Activated naive CD4-positive, alpha-beta T cell treated with anti-CD3 and anti-CD28 coated beads, Interleukin-2, amount 50 U/mL, for 24 hours (primary cell): Measurements from ENCODE around the gene TFDP2.
A peak's percentile ranks its signal among the peaks of the same experiment; 100 is the strongest.
"Not testable (repeated sequence)": the region's sequence is repeated elsewhere in the genome, so short reads cannot be mapped to it uniquely, and the experiment has no call there.

Experiments
- H3K27ac Mint-ChIP-seq: one replicate; pipeline ENCODE4 v1.8.0; 2021; ENCODE audit warnings: mild to moderate bottlenecking, mixed read lengths
- H3K27me3 Mint-ChIP-seq: one replicate; pipeline ENCODE4 v1.8.0; 2021; ENCODE audit warnings: mixed read lengths
- H3K36me3 Mint-ChIP-seq: one replicate; pipeline ENCODE4 v1.8.0; 2021; ENCODE audit warnings: mixed read lengths
- H3K4me1 Mint-ChIP-seq: one replicate; pipeline ENCODE4 v1.8.0; 2021; ENCODE audit warnings: mixed read lengths
- H3K4me3 Mint-ChIP-seq: one replicate; pipeline ENCODE4 v1.8.0; 2021; ENCODE audit warnings: mild to moderate bottlenecking, mixed read lengths
- H3K9me3 Mint-ChIP-seq: one replicate; pipeline ENCODE4 v1.8.0; 2021; ENCODE audit warnings: mixed read lengths

Gene TFDP2

GRCh38 chr3:142098964-142099363 lies 50.4 kb downstream of the TFDP2 start:
- Mint-ChIP-seq H3K27ac (no peak overlapping the region), H3K27me3 (no peaks in the 10 kb centered on the region), H3K4me1 (no peaks in the 10 kb centered on the region), H3K36me3 (peaks cover 15% of the 10 kb centered on the region), H3K4me3 (no peak overlapping the region), H3K9me3 (no peaks in the 10 kb centered on the region)

GRCh38 chr3:142097099-142097843 lies 52.1 kb downstream of the TFDP2 start:
- H3K36me3 Mint-ChIP-seq: peaks cover 12% of the 10 kb centered on the region
- no peak overlapping the region for H3K4me3 Mint-ChIP-seq
- H3K4me1 Mint-ChIP-seq: no peaks in the 10 kb centered on the region
- H3K27me3 Mint-ChIP-seq: no peaks in the 10 kb centered on the region
- H3K27ac Mint-ChIP-seq: no peak overlapping the region
- no peaks in the 10 kb centered on the region for H3K9me3 Mint-ChIP-seq

- Mint-ChIP-seq H3K27me3 (no peaks in the 10 kb centered on the region), H3K27ac (no peak overlapping the region), H3K36me3 (peaks cover 10% of the 10 kb centered on the region), H3K4me1 (no peaks in the 10 kb centered on the region), H3K4me3 (no peak overlapping the region), H3K9me3 (no peaks in the 10 kb centered on the region)
Observed at GRCh38 chr3:142095841-142096240, 53.5 kb downstream of the TFDP2 start.

GRCh38 chr3:142088925-142089324 lies 60.4 kb downstream of the TFDP2 start:
- peaks cover 10% of the 10 kb centered on the region for H3K36me3 Mint-ChIP-seq
- not testable (repeated sequence) for H3K9me3 Mint-ChIP-seq, H3K4me1 Mint-ChIP-seq, H3K4me3 Mint-ChIP-seq, H3K27me3 Mint-ChIP-seq
- H3K27ac Mint-ChIP-seq: peak overlapping the region; percentile 23

GRCh38 chr3:142088522-142088921 lies 60.8 kb downstream of the TFDP2 start:
- no peaks in the 10 kb centered on the region for H3K27me3 Mint-ChIP-seq
- H3K4me1 Mint-ChIP-seq: no peaks in the 10 kb centered on the region
- H3K27ac Mint-ChIP-seq: no peak overlapping the region
- peaks cover 13% of the 10 kb centered on the region for H3K36me3 Mint-ChIP-seq
- peaks cover 10% of the 10 kb centered on the region for H3K9me3 Mint-ChIP-seq
- no peak overlapping the region for H3K4me3 Mint-ChIP-seq

GRCh38 chr3:142087676-142088075 lies 61.7 kb downstream of the TFDP2 start:
- H3K36me3 Mint-ChIP-seq: peaks cover 15% of the 10 kb centered on the region
- H3K9me3 Mint-ChIP-seq: peaks cover 10% of the 10 kb centered on the region
- H3K4me1 Mint-ChIP-seq: no peaks in the 10 kb centered on the region
- no peaks in the 10 kb centered on the region for H3K27me3 Mint-ChIP-seq
- no peak overlapping the region for H3K4me3 Mint-ChIP-seq
- no peak overlapping the region for H3K27ac Mint-ChIP-seq

GRCh38 chr3:142086581-142087090 lies 62.7 kb downstream of the TFDP2 start:
- Mint-ChIP-seq H3K27me3 (no peaks in the 10 kb centered on the region), H3K4me1 (no peaks in the 10 kb centered on the region), H3K27ac (no peak overlapping the region), H3K36me3 (peaks cover 19% of the 10 kb centered on the region), H3K4me3 (no peak overlapping the region), H3K9me3 (peaks cover 10% of the 10 kb centered on the region)

GRCh38 chr3:142081178-142081577 lies 68.2 kb downstream of the TFDP2 start:
- H3K9me3 Mint-ChIP-seq: peaks cover 22% of the 10 kb centered on the region
- H3K27me3 Mint-ChIP-seq: no peaks in the 10 kb centered on the region
- no peak overlapping the region for H3K27ac Mint-ChIP-seq
- H3K4me1 Mint-ChIP-seq: peaks cover 5% of the 10 kb centered on the region
- peaks cover 43% of the 10 kb centered on the region for H3K36me3 Mint-ChIP-seq
- H3K4me3 Mint-ChIP-seq: no peak overlapping the region

- Mint-ChIP-seq H3K4me1 (peaks cover 5% of the 10 kb centered on the region), H3K27me3 (no peaks in the 10 kb centered on the region), H3K36me3 (peaks cover 36% of the 10 kb centered on the region), H3K4me3 (no peak overlapping the region), H3K9me3 (peaks cover 11% of the 10 kb centered on the region), H3K27ac (no peak overlapping the region)
Observed at GRCh38 chr3:142077859-142078500, 71.4 kb downstream of the TFDP2 start.

GRCh38 chr3:142077155-142077858 lies 72.0 kb downstream of the TFDP2 start:
- Mint-ChIP-seq H3K9me3 (peaks cover 11% of the 10 kb centered on the region), H3K27ac (no peak overlapping the region), H3K4me1 (peaks cover 5% of the 10 kb centered on the region), H3K36me3 (peaks cover 32% of the 10 kb centered on the region), H3K4me3 (no peak overlapping the region), H3K27me3 (no peaks in the 10 kb centered on the region)

- H3K27me3 Mint-ChIP-seq, H3K9me3 Mint-ChIP-seq, H3K4me1 Mint-ChIP-seq, H3K4me3 Mint-ChIP-seq, H3K27ac Mint-ChIP-seq: not testable (repeated sequence)
- H3K36me3 Mint-ChIP-seq: peaks cover 31% of the 10 kb centered on the region
Observed at GRCh38 chr3:142075656-142076055, 73.7 kb downstream of the TFDP2 start.

GRCh38 chr3:142072816-142073215 lies 76.5 kb downstream of the TFDP2 start:
- H3K4me1 Mint-ChIP-seq: peaks cover 5% of the 10 kb centered on the region
- no peak overlapping the region for H3K27ac Mint-ChIP-seq
- no peaks in the 10 kb centered on the region for H3K9me3 Mint-ChIP-seq
- H3K27me3 Mint-ChIP-seq: no peaks in the 10 kb centered on the region
- no peak overlapping the region for H3K4me3 Mint-ChIP-seq
- H3K36me3 Mint-ChIP-seq: peaks cover 13% of the 10 kb centered on the region

GRCh38 chr3:142065932-142066331 lies 83.4 kb downstream of the TFDP2 start:
- Mint-ChIP-seq H3K36me3 (peaks cover 12% of the 10 kb centered on the region), H3K4me3 (no peak overlapping the region), H3K4me1 (no peaks in the 10 kb centered on the region), H3K9me3 (no peaks in the 10 kb centered on the region), H3K27ac (no peak overlapping the region), H3K27me3 (no peaks in the 10 kb centered on the region)

GRCh38 chr3:142065344-142065743 lies 84.0 kb downstream of the TFDP2 start:
- H3K4me3 Mint-ChIP-seq: no peak overlapping the region
- H3K27me3 Mint-ChIP-seq: no peaks in the 10 kb centered on the region
- no peak overlapping the region for H3K27ac Mint-ChIP-seq
- H3K4me1 Mint-ChIP-seq: no peaks in the 10 kb centered on the region
- no peaks in the 10 kb centered on the region for H3K9me3 Mint-ChIP-seq
- peaks cover 10% of the 10 kb centered on the region for H3K36me3 Mint-ChIP-seq

- H3K9me3 Mint-ChIP-seq: no peaks in the 10 kb centered on the region
- H3K36me3 Mint-ChIP-seq: peaks cover 10% of the 10 kb centered on the region
- no peaks in the 10 kb centered on the region for H3K4me1 Mint-ChIP-seq
- H3K4me3 Mint-ChIP-seq: no peak overlapping the region
- H3K27me3 Mint-ChIP-seq: no peaks in the 10 kb centered on the region
- H3K27ac Mint-ChIP-seq: no peak overlapping the region
Observed at GRCh38 chr3:142064454-142064853, 84.9 kb downstream of the TFDP2 start.

- Mint-ChIP-seq H3K36me3 (peaks cover 12% of the 10 kb centered on the region), H3K27me3 (no peaks in the 10 kb centered on the region), H3K4me3 (no peak overlapping the region), H3K4me1 (peaks cover 5% of the 10 kb centered on the region), H3K27ac (no peak overlapping the region), H3K9me3 (no peaks in the 10 kb centered on the region)
Observed at GRCh38 chr3:142057331-142057725, 92.0 kb downstream of the TFDP2 start.
